Right atrium auricular region (tissue), 2 donors: Measurements from ENCODE around the gene NFE2L1. TPM values are rescaled to one million over a fixed set of nuclear protein-coding genes. Genes with fewer than 3 reads are reported as not detected.

Experiments
- DNase-seq: peaks from one replicate; pipeline ENCODE4 v3.0.0-alpha.2; 2019; ENCODE audit warnings: low spot score
- H3K27ac ChIP-seq, 2 donors: fragments of 200-600 bp; sonication (generic); 1 replicate in 1 of 2; 2 replicates in 1 of 2; pipeline ENCODE4 v1.5.1; 2016 to 2019
- H3K27me3 ChIP-seq, 2 donors: fragments of 200-600 bp; sonication (generic); one replicate each; pipeline versions ENCODE4 v1.5.1 to v1.6.0; 2017 to 2019
- H3K36me3 ChIP-seq: fragments of 200-600 bp; sonication (generic); one replicate; pipeline ENCODE4 v1.5.1; 2016
- H3K4me1 ChIP-seq, 2 donors: fragments of 200-600 bp; sonication (generic); one replicate each; pipeline versions ENCODE4 v1.5.1 to v1.6.0; 2017 to 2019
- H3K4me3 ChIP-seq, 2 donors: fragments of 200-600 bp; sonication (generic); 1 replicate in 1 of 2; 2 replicates in 1 of 2; pipeline ENCODE4 v1.5.1; 2017 to 2019; ENCODE audit warnings: mild to moderate bottlenecking in 1 of 2, moderate library complexity in 1 of 2
- H3K9me3 ChIP-seq, 2 donors: fragments of 200-600 bp; sonication (generic); one replicate each; pipeline ENCODE4 v1.5.1; 2019
- CTCF ChIP-seq, 2 donors: fragments of 200-600 bp; sonication (generic); IDR thresholded peaks; one replicate each; pipeline ENCODE4 v1.5.1; 2019; ENCODE audit warnings: antibody characterized with exemption in 2 of 2
- microRNA counts, 2 donors: library from miRNA; unstranded; fragments of <30 nt; microRNA quantifications; one replicate each; lab custom pipeline; 2016 to 2017
- microRNA-seq, 2 donors: library from miRNA; unstranded; fragments of <30 nt; microRNA quantifications; one replicate each; pipeline ENCODE4, GENCODE V29; 2016 to 2017; ENCODE audit warnings: borderline number of aligned reads in 2 of 2, borderline replicate concordance in 1 of 2
- total RNA-seq, 2 donors: library from RNA; depleted of rRNA; stranded (reverse); fragments of >200 nt; gene quantifications; one replicate each; pipeline ENCODE4 v1.1.0, GENCODE V29; 2016

The NFE2L1 gene
- total RNA-seq, 2 donors from 2014 or later: 271 to 418 TPM

GRCh38 chr17:48107137-48108055, 59.2 kb downstream of the NFE2L1 start, which contains the start of gene SNX11:
Gene SNX11 (plus strand): TSS chr17:48107766. CDS start chr17:48112044, 4,278 bp downstream.
- Histone ChIP-seq H3K9me3 (no peaks in the 10 kb centered on the region), H3K4me3 (peak within 1 kb of the TSS; percentile 82 to 83), H3K36me3 (no peaks in the 10 kb centered on the region), H3K4me1 (peaks cover 0 to 19% of the 10 kb centered on the region in 2 donors), H3K27ac (peak within 1 kb of the TSS; percentile 95), H3K27me3 (no peaks in the 10 kb centered on the region)
- TF ChIP-seq CTCF (IDR thresholded peaks at IDR 0.05): peak in 1 of 2 donors; percentile 29
- peak; percentile 88 for DNase-seq

GRCh38 chr17:48110761-48111160, 62.6 kb downstream of the NFE2L1 start:
- Histone ChIP-seq H3K9me3 (no peaks in the 10 kb centered on the region), H3K36me3 (peaks cover 25% of the 10 kb centered on the region), H3K4me3 (no peak overlapping the region), H3K27ac (no peak overlapping the region), H3K27me3 (no peaks in the 10 kb centered on the region), H3K4me1 (peaks cover 0 to 19% of the 10 kb centered on the region in 2 donors)
- TF ChIP-seq CTCF (IDR thresholded peaks at IDR 0.05): no peak
- DNase-seq: no peak

MicroRNAs encoded within 50 kb of the gene (microRNA counts, 767-probe panel; counts per million panel counts)
- microRNA hsa-miR-152 (lab: Ali Mortazavi, UCI): 2,658 to 4,205 counts per million in 2 donors

Small RNAs within 50 kb of the gene (microRNA-seq; reads per million reads assigned to microRNA genes)
- gene MIR152: 1,460 to 1,485 reads per million in 2 donors

Other genes starting within 250 kb of the NFE2L1 start
- gene OSBPL7, start 226.6 kb upstream of the NFE2L1 start, total RNA-seq: 1 to 10 TPM; 2.3 to 3.6 TPM
- gene MRPL10, start 216.8 kb upstream of the NFE2L1 start, total RNA-seq: 10 to 100 TPM; 51.8 to 61.3 TPM
- gene LRRC46, start 216.7 kb upstream of the NFE2L1 start, total RNA-seq: under 1 TPM in 1 of 2 donors, not detected in 1; 0.59 TPM
- 10 to 100 TPM; 28.5 to 37.1 TPM for gene SCRN2, start 207.1 kb upstream of the NFE2L1 start, total RNA-seq
- gene SP6, start 197.2 kb upstream of the NFE2L1 start, total RNA-seq: 1 to 10 TPM in 1 of 2 donors, not detected in 1; 2.7 TPM
- 10 to 100 TPM; 11.7 to 12.8 TPM for gene SP2, start 152.1 kb upstream of the NFE2L1 start, total RNA-seq
- gene PNPO, start 106.8 kb upstream of the NFE2L1 start, total RNA-seq: 10 to 100 TPM; 28.4 to 35.4 TPM
- gene PRR15L, start 90.5 kb upstream of the NFE2L1 start, total RNA-seq: 1 to 10 TPM; 1.2 to 6.5 TPM
- 10 to 100 TPM; 37.9 to 45.4 TPM for gene CDK5RAP3, start 77.2 kb upstream of the NFE2L1 start, total RNA-seq
- gene COPZ2, start 10.6 kb upstream of the NFE2L1 start, total RNA-seq: 10 to 100 TPM; 43.5 to 48.1 TPM
- 10 to 100 TPM; 18.3 to 22.1 TPM for gene CBX1, start 53.1 kb downstream of the NFE2L1 start, total RNA-seq
- gene SNX11, start 59.4 kb downstream of the NFE2L1 start, total RNA-seq: 1 to 10 TPM; 5.4 to 9.3 TPM